Measurements from ENCODE around the gene ZFPL1.

GRCh38 chr11:65035579-65035978, 48.4 kb upstream of the ZFPL1 start:
- TF ChIP-seq, protein P1, sequence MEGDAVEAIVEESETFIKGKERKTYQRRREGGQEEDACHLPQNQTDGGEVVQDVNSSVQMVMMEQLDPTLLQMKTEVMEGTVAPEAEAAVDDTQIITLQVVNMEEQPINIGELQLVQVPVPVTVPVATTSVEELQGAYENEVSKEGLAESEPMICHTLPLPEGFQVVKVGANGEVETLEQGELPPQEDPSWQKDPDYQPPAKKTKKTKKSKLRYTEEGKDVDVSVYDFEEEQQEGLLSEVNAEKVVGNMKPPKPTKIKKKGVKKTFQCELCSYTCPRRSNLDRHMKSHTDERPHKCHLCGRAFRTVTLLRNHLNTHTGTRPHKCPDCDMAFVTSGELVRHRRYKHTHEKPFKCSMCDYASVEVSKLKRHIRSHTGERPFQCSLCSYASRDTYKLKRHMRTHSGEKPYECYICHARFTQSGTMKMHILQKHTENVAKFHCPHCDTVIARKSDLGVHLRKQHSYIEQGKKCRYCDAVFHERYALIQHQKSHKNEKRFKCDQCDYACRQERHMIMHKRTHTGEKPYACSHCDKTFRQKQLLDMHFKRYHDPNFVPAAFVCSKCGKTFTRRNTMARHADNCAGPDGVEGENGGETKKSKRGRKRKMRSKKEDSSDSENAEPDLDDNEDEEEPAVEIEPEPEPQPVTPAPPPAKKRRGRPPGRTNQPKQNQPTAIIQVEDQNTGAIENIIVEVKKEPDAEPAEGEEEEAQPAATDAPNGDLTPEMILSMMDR (IDR thresholded peaks at IDR 0.05; ENCODE audit: insufficient read depth, low read length, poor library complexity, severe bottlenecking): no peak
- no peak for TF ChIP-seq EZH2phosphoT487 (conservative IDR thresholded peaks at IDR 0.05; ENCODE audit: low read length)
